Ovary (tissue), 3 donors: ENCODE data around the gene USP25.

ENCODE experiments used
- EP300 ChIP-seq: sonication (generic); formaldehyde crosslinking; IDR thresholded peaks from one replicate; pipeline ENCODE4 v1.6.1; 2017; ENCODE audit warnings: antibody characterized with exemption
- TF ChIP-seq, protein P1 (sequence below), 3 donors: fragments of 450-650 bp in 2 of 3; fragments of 200-600 bp in 1 of 3; IDR thresholded peaks; one replicate each; pipeline versions ENCODE4 v1.5.1 to v1.8.0; 2016 to 2022; ENCODE audit warnings: antibody characterized with exemption in 3 of 3, mild to moderate bottlenecking in 1 of 3
- donor health status: DM: no; HTN: no; CAD: no.

DNA sequence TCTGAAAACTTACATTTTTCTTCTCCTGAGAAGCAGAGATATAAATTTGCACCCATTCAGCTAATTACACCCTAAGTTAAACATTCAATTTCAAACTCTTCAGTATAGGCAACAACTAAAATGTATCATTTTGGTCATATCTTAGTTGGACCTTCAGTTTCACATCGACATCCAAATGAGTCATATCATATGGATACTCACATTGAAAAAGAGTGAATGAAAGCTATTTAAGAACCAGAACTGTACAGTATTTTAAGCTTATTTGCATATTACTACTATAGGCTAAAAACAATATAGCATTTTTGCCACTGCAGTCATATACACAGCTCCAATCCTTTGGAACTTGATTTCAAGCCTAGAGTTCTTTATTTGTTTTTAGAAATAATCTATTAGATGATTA lies 33.6 kb downstream of the USP25 start:
- TF ChIP-seq, protein P1, sequence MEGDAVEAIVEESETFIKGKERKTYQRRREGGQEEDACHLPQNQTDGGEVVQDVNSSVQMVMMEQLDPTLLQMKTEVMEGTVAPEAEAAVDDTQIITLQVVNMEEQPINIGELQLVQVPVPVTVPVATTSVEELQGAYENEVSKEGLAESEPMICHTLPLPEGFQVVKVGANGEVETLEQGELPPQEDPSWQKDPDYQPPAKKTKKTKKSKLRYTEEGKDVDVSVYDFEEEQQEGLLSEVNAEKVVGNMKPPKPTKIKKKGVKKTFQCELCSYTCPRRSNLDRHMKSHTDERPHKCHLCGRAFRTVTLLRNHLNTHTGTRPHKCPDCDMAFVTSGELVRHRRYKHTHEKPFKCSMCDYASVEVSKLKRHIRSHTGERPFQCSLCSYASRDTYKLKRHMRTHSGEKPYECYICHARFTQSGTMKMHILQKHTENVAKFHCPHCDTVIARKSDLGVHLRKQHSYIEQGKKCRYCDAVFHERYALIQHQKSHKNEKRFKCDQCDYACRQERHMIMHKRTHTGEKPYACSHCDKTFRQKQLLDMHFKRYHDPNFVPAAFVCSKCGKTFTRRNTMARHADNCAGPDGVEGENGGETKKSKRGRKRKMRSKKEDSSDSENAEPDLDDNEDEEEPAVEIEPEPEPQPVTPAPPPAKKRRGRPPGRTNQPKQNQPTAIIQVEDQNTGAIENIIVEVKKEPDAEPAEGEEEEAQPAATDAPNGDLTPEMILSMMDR (IDR thresholded peaks at IDR 0.05): no peak
- TF ChIP-seq EP300: no peak
